Keratinocyte (primary cell): ENCODE data around the gene B3GALNT1. TPM values are rescaled to one million over a fixed set of nuclear protein-coding genes. Genes with fewer than 3 reads are reported as not detected.

Source experiments
- DNase-seq: peaks from one replicate; pipeline ENCODE4 v3.0.0-alpha.2; 2011; ENCODE audit warnings: low read depth, missing footprints, low spot score
- FAIRE-seq: peaks from 2 replicates; lab custom pipeline; 2011; peaks lifted over from hg19 to GRCh38; lab: Jason Lieb, UNC
- H2AFZ ChIP-seq: 2 replicates; pipeline ENCODE4 v1.6.0; 2012; ENCODE audit warnings: low read length, control low read depth, inconsistent platforms; ENCODE audit not compliant: control insufficient read depth
- H3K27ac ChIP-seq: 2 replicates; pipeline ENCODE4 v1.5.1; 2011; ENCODE audit warnings: low read length; ENCODE audit not compliant: control insufficient read depth, insufficient read depth
- H3K27me3 ChIP-seq: 3 replicates; pipeline ENCODE4 v1.6.0; 2011; ENCODE audit warnings: low read length; ENCODE audit not compliant: control insufficient read depth, insufficient read depth; ENCODE audit errors: extremely low read depth
- H3K36me3 ChIP-seq, 2 experiments: 2 replicates in 1 of 2; 3 replicates in 1 of 2; pipeline ENCODE4 v1.5.1; 2011; ENCODE audit warnings: low read length in 2 of 2, mild to moderate bottlenecking in 1 of 2; ENCODE audit not compliant: control insufficient read depth in 2 of 2, insufficient read depth in 2 of 2; ENCODE audit errors: extremely low read depth in 1 of 2
- H3K4me1 ChIP-seq: 3 replicates; pipeline ENCODE4 v1.5.1; 2011; ENCODE audit warnings: low read length; ENCODE audit not compliant: control insufficient read depth, insufficient read depth; ENCODE audit errors: extremely low read depth
- H3K4me2 ChIP-seq: 3 replicates; pipeline ENCODE4 v1.6.0; 2011; ENCODE audit warnings: low read depth, low read length; ENCODE audit not compliant: control insufficient read depth, insufficient read depth; ENCODE audit errors: extremely low read depth
- H3K4me3 ChIP-seq, 3 experiments: fragments of 200-600 bp in 1 of 3; sonication (generic) in 1 of 3; 2 replicates in 2 of 3; 3 replicates in 1 of 3; pipeline ENCODE4 v1.5.1; 2011 to 2016; ENCODE audit warnings: low read length in 3 of 3, mild to moderate bottlenecking in 3 of 3, control low read depth in 2 of 3, inconsistent platforms in 1 of 3, low read depth in 1 of 3, mixed read lengths in 1 of 3, mixed run types in 1 of 3, moderate library complexity in 1 of 3; ENCODE audit not compliant: control insufficient read depth in 2 of 3, insufficient read depth in 2 of 3; ENCODE audit errors: extremely low read depth in 1 of 3
- H3K79me2 ChIP-seq: 2 replicates; pipeline ENCODE4 v1.6.0; 2012; ENCODE audit warnings: low read length; ENCODE audit not compliant: control insufficient read depth, insufficient read depth
- H3K9ac ChIP-seq: 3 replicates; pipeline ENCODE4 v1.6.0; 2011; ENCODE audit warnings: low read length; ENCODE audit not compliant: control insufficient read depth, insufficient read depth; ENCODE audit errors: extremely low read depth
- H3K9me1 ChIP-seq: 3 replicates; pipeline ENCODE4 v1.6.0; 2011; ENCODE audit warnings: low read length; ENCODE audit not compliant: control insufficient read depth, insufficient read depth; ENCODE audit errors: extremely low read depth
- H3K9me3 ChIP-seq: 2 replicates; pipeline ENCODE4 v1.5.1; 2012; ENCODE audit warnings: low read depth, low read length; ENCODE audit not compliant: control insufficient read depth
- H4K20me1 ChIP-seq: 3 replicates; pipeline ENCODE4 v1.6.0; 2011; ENCODE audit warnings: low read length; ENCODE audit not compliant: control insufficient read depth, insufficient read depth; ENCODE audit errors: extremely low read depth
- EZH2 ChIP-seq: IDR thresholded peaks from one replicate; pipeline ENCODE4 v1.6.1; 2012; ENCODE audit warnings: inconsistent platforms, mild to moderate bottlenecking, low read length, moderate library complexity
- dilution Hi-C: fragments of 300-500 bp; cut with MboI; formaldehyde crosslinking; loops from one replicate; pipeline ENCODE4 v1.7.0; 2020; ENCODE audit warnings: low sequenced_read_pairs; ENCODE audit not compliant: extremely low pct_ligation_motif_present
- polyA plus RNA-seq, 5 experiments: library from polyadenylated mRNA; depleted of rRNA in 3 of 5; stranded (reverse) in 3 of 5; stranded (forward) in 1 of 5; unstranded in 1 of 5; fragments of >200 nt; gene quantifications; 1 replicate in 1 of 5; 2 replicates in 3 of 5; 3 replicates in 1 of 5; pipeline versions ENCODE4 v1.2.1 to v1.2.3, GENCODE V29; 2011 to 2012; ENCODE audit warnings: missing spikeins in 2 of 5, low read depth in 1 of 5, low replicate concordance in 1 of 5
- TF ChIP-seq, protein P1 (sequence below), 3 experiments: IDR thresholded peaks in 1 of 3; conservative IDR thresholded peaks in 1 of 3; optimal IDR thresholded peaks in 1 of 3; 2 replicates in 2 of 3; 3 replicates in 1 of 3; pipeline versions ENCODE3 to v1.5.1; 2011; ENCODE audit warnings: low read length in 3 of 3, mild to moderate bottlenecking in 3 of 3, moderate library complexity in 2 of 3, control low read depth in 1 of 3, inconsistent platforms in 1 of 3; ENCODE audit not compliant: insufficient read depth in 2 of 3; ENCODE audit errors: extremely low read depth in 1 of 3

The B3GALNT1 gene
- polyA plus RNA-seq, 1 donor (not counting 4 experiments of a cell fraction or from before 2014, with no cell fraction given): 3.6 TPM

DNA sequence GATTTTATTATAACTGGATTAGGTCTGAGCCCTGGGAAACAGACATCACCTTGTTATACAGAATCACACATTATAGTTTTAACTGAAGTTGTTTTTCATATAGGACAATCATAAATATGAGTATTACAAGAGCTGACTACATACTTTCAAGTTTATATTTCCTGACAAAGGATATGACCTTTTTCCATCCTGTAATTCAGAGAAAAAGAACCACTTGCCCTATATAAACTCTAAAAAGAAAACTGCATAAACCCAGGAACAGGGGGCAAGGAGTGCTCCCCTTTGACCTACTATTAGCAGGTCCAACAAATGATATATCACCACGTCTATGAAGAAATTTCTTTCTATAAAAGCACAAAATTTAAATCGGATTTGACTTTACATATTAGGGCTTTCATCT is 20.9 kb downstream of the B3GALNT1 start:
- FAIRE-seq: no peak

DNA sequence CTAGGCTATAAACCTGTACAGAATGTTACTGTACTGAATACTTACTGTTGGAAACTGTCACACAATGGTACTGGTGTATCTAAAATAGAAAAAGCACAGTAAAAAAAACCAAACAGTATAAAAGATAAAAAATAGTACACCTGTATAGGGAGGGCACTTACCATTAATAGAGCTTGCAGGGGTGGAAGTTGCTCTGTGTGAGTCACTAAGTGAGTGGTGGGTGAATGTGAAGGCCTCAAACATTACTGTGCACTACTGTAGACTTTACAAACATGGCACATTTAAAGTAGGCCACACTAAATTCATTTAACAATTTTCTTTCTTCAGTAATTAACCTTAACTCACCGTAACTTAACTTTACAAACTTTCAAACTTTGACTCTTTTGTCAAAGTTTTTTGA is 22.0 kb downstream of the B3GALNT1 start:
- H3K9me1 ChIP-seq: no peaks in the 10 kb centered on the region
- no peak overlapping the region for H2AFZ ChIP-seq
- no peaks in the 10 kb centered on the region for H3K9me3 ChIP-seq
- H3K4me3 ChIP-seq: no peak overlapping the region
- no peaks in the 10 kb centered on the region for H3K79me2 ChIP-seq
- no peaks in the 10 kb centered on the region for H3K4me1 ChIP-seq
- DNase-seq (no peak), FAIRE-seq (no peak)
- TF ChIP-seq EZH2: no peak
- TF ChIP-seq, protein P1, sequence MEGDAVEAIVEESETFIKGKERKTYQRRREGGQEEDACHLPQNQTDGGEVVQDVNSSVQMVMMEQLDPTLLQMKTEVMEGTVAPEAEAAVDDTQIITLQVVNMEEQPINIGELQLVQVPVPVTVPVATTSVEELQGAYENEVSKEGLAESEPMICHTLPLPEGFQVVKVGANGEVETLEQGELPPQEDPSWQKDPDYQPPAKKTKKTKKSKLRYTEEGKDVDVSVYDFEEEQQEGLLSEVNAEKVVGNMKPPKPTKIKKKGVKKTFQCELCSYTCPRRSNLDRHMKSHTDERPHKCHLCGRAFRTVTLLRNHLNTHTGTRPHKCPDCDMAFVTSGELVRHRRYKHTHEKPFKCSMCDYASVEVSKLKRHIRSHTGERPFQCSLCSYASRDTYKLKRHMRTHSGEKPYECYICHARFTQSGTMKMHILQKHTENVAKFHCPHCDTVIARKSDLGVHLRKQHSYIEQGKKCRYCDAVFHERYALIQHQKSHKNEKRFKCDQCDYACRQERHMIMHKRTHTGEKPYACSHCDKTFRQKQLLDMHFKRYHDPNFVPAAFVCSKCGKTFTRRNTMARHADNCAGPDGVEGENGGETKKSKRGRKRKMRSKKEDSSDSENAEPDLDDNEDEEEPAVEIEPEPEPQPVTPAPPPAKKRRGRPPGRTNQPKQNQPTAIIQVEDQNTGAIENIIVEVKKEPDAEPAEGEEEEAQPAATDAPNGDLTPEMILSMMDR (optimal IDR thresholded peaks at IDR 0.05 in 1 of 3, IDR thresholded peaks at IDR 0.05 in 1 of 3, conservative IDR thresholded peaks at IDR 0.05 in 1 of 3; ENCODE audit: extremely low read depth in 1 of 3, insufficient read depth in 2 of 3, low read length in 3 of 3): no peak
- H3K27me3 ChIP-seq: no peaks in the 10 kb centered on the region
- no peak overlapping the region for H3K9ac ChIP-seq
- no peaks in the 10 kb centered on the region for H4K20me1 ChIP-seq
- H3K27ac ChIP-seq: no peak overlapping the region
- H3K36me3 ChIP-seq: no peaks in the 10 kb centered on the region
- dilution Hi-C loops: no loop called here
- H3K4me2 ChIP-seq: no peak overlapping the region

More for the DNA sequence above, 20.9 kb downstream of the B3GALNT1 start:
- Histone ChIP-seq H3K27me3 (no peaks in the 10 kb centered on the region), H3K9ac (no peak overlapping the region), H3K4me2 (no peak overlapping the region), H3K9me1 (no peaks in the 10 kb centered on the region), H2AFZ (no peak overlapping the region), H3K4me1 (no peaks in the 10 kb centered on the region), H4K20me1 (no peaks in the 10 kb centered on the region), H3K27ac (no peak overlapping the region), H3K9me3 (no peaks in the 10 kb centered on the region), H3K79me2 (no peaks in the 10 kb centered on the region), H3K36me3 (no peaks in the 10 kb centered on the region), H3K4me3 (no peak overlapping the region)
- TF ChIP-seq EZH2: no peak
- TF ChIP-seq, protein P1 (optimal IDR thresholded peaks at IDR 0.05 in 1 of 3, IDR thresholded peaks at IDR 0.05 in 1 of 3, conservative IDR thresholded peaks at IDR 0.05 in 1 of 3; ENCODE audit: extremely low read depth in 1 of 3, insufficient read depth in 2 of 3, low read length in 3 of 3): no peak
- no peak for DNase-seq
- dilution Hi-C loops: no loop called here
